ENCODE data around the gene ADARB2.

ADARB2 gene

GRCh38 chr10:1204434-1205326 lies 532.6 kb downstream of the ADARB2 start:
- ATAC-seq (no peak), DNase-seq (no peak)

GRCh38 chr10:1203704-1204103 lies 533.6 kb downstream of the ADARB2 start:
- ATAC-seq: no peak
- no peak for DNase-seq

- DNase-seq (no peak), ATAC-seq (no peak)
Measured at GRCh38 chr10:1203216-1203615, 534.1 kb downstream of the ADARB2 start.

DNA sequence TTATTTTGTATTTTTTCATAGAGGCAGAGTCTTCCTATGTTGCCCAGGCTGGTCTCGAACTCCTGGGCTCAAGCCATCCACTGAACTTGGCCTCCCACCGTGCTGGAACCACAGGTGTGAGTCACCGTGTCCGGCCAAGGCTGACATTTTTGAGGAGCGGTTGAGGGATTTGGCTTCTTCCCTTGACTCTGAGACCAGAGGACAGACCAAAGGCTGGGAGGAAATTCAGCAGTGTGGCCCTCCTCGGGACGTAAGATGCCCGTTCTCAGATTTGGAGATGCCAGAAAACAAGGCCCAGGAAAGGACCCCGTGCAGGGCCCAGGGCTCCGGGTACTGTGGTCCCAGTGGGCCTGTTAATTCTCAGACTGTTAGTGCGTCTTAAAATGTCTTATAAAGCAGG lies 535.0 kb downstream of the ADARB2 start:
- ATAC-seq (no peak), DNase-seq (no peak)

DNA sequence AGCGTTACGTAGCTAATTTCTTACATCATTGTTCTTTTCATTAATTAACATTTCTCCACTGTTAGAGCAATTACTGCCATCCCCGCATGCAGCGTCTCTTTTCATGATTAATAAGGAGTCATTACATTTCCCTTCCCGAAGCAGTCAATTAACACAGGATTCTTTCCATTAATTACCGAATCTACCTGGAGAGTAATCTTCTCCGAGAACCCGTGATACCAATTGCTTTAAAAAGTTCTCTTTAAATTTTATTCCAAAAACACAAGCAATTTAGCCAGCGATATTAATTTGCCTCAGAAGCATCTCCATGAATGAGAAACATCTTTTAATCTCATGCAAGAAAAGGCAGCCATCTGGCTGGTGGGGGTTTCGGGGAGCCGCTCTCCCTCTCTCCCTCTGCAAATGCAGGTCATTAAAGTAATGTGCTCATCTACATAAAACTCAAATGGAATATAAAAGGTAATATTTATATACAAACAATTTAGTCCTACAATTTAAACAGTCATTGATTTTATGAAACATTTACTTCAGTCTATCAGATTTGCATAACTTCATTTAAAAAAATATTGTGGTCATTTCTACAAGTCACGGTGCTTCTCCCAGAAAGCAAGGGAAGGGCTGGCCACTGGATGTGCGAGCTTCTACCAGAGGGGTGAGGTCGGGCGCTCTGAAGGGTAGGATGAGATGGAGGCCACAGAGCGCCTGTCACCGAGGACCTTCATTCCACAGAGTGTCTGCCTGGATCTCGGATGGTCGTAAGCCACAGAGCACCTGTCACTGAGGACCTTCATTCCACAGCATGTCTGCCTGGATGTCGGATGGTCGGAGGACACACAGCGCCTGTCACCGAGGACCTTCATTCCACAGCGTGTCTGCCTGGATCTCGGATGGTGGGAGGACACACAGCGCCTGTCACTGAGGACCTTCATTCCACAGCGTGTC lies 536.2 kb downstream of the ADARB2 start:
- ATAC-seq (no peak), DNase-seq (no peak)

DNA sequence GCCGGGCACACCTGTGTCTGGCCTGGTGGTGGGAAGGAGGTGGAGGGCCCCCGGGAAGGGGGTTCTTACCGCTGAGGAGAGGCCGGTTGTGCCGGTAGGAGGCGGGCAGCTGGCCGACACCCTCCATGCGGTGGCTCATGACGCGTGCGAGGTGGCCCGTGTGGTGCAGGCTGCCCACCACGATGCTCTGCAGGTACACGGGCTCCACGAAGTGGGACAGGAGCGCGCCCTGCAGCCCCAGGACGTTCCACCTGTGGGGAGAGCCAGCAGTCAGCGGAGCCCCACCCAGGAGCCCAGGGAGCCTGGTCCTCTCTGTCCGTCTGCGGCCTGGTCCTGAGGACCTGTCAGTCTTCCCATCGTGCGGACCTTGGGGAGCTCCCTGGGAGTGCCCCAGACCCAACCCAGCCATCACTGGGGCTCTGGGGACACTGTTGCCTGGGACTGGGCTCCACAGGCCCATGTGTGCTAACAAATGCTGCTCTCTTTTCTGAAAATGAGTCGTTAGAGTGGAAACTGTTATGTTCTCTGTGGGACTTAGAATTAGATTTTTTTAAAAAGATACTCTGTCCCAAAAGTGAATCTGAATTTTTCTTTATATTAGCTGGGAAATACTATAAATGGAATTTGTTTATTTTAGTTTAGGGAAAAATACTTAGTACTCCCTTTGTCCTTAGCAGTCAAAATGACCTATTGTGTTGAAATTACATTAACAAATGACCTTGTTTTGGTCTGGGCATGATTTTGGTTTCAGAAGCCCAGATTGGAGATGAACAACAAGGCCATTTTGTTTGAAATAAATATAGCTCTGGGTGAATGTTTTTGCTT lies 537.2 kb downstream of the ADARB2 start:
- no peak for DNase-seq
- no peak for ATAC-seq

GRCh38 chr10:1199345-1199673 lies 538.0 kb downstream of the ADARB2 start:
- ATAC-seq (no peak), DNase-seq (no peak)

DNA sequence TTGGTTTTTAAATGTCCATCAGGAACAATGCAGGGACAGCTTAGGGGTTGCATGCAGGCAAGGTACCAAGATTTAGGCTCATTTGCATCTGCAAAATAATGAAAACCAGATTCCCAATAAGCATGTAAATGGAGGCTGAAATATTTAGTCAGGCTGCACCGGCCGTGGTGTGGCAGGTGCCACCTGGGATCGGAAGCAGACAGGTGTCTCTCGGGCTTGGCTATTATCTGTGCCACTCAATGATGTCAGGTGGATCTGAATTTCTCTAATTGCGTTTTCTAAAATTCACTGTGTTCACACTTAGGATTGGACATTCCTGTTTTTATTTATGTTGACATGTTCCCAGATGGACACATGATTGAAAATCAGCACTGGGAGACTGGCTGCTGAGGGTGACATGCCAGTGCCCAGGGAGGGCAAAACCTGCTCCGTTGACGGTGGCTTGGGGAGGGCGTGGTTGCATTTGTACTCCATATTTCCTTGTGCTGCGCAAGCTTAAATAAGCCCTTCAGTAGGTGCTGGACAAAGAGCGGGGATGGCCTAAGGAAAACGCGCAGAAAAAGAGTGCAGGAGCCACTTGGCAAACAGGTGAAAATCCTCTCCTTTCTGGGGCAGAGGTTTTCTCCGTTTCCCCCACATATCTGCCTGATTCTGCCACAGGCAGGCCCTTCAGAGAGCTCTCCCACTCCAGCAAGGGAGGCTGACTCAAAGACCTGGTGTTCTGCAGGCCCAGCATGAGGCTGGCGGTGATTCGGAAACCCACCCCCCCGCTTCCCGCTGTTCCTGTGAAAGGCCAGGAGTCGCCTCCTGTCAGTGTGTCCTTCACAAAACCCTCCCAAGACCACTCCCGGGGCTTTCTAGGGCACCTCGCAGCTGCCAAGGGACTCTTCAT lies 538.6 kb downstream of the ADARB2 start:
- no peak for ATAC-seq
- no peak for DNase-seq

DNA sequence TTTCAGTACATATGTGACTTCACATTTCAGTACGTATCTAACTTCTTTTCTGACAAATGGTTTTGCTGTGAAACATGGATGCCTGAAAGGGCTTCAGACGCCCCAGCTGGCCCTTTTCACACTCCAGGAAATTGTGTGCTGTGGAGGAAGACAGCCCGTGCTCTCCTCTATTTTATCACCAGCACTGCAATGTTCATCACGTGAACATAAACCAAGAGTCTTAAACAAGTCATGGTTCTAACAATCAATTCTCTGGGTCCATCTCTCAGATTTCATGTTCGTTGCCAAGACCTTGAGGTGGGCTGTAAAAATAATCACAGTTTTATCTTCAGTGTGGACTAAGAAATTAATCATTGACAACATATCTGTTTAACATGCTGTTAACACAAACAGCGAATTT lies 539.9 kb downstream of the ADARB2 start:
- ATAC-seq: no peak
- DNase-seq: no peak

DNA sequence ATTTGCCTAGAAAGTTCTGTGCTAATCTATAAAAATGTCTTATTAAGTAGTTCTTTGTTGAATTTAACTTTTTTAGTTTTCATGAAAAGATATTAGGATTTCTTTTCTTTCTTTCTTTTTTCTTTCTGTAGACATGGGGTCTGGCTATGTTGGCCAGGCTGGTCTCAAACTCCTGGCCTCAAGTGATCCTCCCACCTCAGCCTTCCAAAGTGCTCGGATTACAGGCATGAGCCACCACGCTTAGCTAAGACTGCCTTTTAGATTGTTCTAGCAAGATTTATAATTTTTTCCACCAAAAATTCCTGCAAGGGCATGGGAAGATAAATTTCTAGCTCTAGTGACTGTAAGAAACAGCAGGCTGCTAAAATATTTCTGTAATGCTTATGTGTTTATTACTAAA lies 540.7 kb downstream of the ADARB2 start:
- ATAC-seq: no peak
- no peak for DNase-seq

DNA sequence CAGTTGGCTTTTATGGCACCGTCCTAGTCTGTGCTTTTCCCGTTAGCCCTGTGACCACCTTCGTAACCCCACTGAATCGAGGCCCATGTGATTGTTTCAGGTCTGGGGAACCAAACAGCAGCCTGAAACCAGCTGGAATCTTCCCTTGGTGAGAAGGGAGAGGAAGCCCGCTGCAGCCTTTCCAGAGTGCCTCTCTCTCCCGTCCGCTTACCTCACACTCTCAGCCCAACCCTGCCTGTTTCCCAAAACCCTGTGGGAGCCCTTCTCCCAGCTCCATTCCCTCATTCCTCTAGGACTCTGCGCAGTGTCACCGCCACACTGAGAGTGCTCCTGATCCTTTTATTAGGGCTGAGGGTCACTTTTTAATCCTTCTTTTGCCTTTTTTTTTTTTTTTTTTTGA lies 541.5 kb downstream of the ADARB2 start:
- no peak for DNase-seq
- no peak for ATAC-seq

- no peak for ATAC-seq
- no peak for DNase-seq
Measured at GRCh38 chr10:1194161-1194560, 543.2 kb downstream of the ADARB2 start.

DNA sequence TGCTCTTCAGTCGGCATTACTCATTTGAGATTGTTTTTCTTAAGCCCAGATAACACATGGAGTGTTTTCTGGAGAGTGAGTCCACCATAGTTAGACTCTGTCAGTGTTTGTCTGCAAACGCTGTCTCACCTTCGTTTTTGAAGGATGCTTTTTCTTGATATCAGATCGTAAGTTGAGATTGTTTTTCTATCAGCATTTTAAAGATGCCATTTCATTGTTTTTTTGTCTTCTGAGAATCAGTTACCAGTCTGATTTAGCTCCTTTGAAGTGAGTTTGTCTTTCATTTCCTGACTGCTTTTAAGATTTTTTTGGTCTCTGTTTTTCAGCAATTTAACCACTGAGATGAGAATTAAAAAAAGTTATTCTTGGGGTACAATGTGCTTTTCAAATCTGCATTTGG lies 543.8 kb downstream of the ADARB2 start:
- DNase-seq (no peak), ATAC-seq (no peak)

GRCh38 chr10:1191752-1192151 lies 545.6 kb downstream of the ADARB2 start:
- DNase-seq (no peak), ATAC-seq (no peak)

- DNase-seq (no peak), ATAC-seq (no peak)
Measured at GRCh38 chr10:1190791-1191490, 546.4 kb downstream of the ADARB2 start.

GRCh38 chr10:1190052-1190395 lies 547.3 kb downstream of the ADARB2 start:
- DNase-seq: no peak
- no peak for ATAC-seq

GRCh38 chr10:1189166-1190051 lies 547.9 kb downstream of the ADARB2 start:
- no peak for ATAC-seq
- DNase-seq: no peak

DNA sequence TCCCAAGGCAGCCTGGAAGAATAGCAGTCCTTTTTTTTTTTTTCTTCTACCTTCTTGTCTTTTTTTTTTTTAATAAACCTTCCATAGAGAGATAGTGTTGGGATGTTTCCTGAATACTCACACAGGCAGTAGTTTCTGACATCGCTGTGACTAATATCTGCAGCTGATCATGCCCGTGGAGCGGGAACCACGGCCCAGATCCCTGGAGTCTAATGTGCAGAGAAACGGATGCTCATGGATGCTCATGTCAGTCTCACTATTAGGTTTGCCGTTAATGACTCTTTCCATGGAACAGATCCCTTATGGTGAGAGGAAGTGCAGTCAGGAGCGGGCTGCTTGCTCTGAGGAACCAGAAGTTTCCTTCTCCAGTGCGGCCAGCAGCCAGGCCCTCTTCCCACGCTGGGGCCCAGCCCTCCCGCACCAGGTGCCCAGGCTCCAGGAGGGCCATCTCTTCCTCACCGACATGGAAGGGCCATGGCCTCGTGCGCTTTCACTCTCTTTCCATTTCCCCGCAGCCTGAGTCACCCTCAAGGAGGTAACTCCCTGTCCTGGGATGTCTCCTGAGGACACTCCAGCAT lies 548.7 kb downstream of the ADARB2 start:
- no peak for DNase-seq
- ATAC-seq: no peak

DNA sequence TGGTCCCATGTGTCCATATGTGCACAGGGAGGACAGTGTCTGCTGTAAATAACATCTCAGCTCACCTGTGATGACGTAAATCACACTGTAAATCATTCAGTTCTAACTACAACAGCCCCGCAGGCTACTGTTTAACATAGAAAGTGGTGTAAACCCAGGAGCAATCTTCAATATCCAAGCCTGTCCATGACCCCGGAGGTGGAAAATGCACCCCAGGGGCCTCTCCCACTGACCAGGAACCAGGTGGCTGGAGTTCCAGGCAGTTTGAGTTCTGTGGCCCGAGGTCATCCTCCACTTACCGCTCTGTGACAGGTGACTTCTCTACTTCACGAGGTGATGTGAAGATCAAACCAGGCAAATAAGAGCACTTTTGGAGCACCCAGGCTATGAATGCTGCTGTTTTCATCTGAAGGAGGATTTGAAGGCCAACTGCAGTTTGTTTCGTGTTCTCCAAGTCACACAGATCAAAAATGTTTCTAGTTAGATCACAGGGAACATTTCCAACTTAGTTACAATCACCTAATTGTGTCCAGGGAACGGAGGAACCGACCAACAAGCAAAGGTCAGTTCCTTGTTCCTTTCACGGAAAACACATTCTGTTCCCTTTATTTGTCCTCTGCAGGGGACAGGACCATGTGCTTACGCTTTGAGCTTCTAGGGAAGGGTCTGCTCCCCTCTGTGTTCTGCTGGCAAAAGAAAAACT lies 549.3 kb downstream of the ADARB2 start:
- DNase-seq: no peak
- no peak for ATAC-seq
